Stimulated activated CD4-positive, alpha-beta T cell treated with anti-CD3 and anti-CD28 coated beads, TNF-alpha, amount 100 ng/mL, for 1 hour (primary cell): Measurements from ENCODE around the gene ANAPC1.
"Not testable (repeated sequence)": the region's sequence is repeated elsewhere in the genome, so short reads cannot be mapped to it uniquely, and the experiment has no call there.

Experiments
- DNase-seq, 3 donors: peaks; one replicate each; pipeline ENCODE4 v3.0.0-alpha.2; 2020; ENCODE audit warnings: low read depth in 3 of 3, low spot score in 1 of 3

Gene ANAPC1

DNA sequence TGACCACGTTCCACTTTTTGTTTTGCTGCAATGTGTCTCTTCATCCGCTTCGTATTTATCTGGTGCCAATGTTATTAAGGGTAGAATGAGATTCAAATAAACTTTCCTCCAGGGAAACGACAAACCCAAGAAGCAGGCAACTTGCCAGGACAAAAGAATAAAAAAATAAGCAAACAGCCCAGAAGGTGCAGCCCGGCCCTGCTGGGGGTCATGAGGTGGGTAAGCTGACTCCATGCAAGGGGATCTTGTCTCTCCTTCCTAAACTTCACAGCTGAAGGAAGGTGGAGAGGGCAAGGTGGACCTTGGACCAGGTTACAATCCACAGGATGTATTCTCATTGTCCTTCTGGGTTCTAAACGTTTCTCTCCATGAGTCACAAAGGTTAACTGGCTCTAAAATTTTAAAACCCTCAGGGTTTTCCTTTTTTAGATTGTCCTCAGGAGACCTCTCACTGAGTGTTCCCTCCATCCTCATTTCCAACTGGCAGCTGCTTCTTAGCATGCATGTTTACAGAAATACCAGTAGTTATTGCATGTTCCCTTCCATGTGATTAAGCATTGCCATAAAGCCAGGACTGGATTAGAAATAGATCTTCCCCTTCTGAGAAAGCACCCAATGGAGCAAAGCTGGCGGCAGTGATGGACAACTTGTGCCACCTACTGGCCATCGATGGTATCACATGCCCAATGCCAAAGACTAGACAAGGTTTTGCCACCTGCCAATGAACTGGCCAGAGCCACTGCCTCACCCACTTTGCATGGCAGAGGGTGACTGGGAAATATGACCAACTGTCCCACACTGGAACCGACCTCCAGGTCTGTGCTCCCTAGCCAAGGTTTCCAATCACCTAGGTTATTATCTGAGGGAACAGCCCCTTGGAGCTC is 147.9 kb downstream of the ANAPC1 start:
- not testable (repeated sequence) for DNase-seq

DNA sequence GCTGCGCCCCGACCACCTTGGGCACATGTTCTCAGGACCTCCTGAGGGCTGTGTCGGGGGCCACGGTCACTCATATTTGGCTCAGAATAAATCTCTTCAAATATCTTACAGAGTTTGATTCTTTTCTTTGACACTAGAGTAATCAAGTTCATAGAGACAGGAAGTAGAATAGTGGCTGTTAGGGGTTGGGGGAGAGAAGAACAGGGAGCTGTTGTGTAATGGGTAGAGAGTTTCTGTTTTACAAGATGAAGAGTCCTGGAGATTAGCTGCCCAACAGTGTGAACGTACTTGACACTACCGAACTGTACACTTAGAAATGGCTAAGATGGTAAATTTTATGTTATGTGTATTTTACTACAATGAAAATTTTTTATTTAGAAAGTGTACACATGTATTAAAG is 148.6 kb downstream of the ANAPC1 start:
- DNase-seq = not testable (repeated sequence)

DNA sequence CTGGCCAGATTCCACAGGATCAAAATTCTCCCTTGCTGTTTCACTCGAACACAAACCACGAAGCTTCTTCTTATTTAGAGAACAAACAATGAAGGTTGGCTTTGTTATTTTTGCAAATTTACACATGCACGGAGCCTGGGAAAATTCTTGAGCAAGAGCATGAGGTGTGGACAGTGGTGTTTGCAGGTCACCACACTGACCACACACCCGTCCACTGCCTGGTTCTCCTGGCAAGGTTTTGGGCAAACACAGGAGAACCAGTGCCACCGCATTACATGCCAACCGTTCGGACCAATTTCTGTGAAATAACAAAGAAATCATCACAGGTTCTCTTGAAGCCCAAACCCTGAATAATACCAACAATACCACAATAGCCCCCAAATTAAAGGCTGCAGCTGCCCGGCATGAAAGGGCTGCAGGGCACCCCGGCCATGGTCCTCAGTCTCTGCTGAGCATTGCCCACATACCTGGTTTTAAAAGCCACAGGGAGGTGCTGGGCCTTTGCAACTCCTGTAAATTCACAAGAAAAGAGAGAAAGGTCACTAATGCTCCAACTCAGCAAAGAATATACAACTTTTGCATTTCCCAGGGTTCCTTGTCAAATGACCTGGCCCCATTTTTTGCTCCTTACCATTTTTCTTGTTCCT is 154.1 kb downstream of the ANAPC1 start:
- DNase-seq = not testable (repeated sequence)

DNA sequence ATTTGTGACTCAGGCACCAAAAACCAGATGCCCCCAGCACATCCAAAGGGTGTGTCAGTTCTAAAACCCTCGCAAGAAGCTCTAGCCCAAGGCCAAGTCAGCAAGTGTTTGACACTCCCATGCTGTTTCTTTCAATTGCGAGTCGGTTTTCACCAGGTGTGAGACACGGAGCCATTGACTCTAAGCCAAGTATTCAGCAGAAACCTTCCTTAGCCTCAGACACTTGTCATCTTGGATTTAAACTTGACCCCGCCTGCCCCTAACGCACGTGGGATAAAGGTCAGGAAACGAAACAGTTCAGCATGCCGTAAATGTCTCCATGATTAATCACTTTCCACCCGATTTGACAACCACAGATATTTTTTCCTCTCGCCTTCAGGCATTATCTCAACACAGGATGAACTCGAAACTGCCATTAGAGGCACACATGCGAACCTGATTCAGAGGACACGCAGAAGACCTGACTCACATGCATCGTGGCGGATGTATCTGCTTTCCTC is 156.3 kb downstream of the ANAPC1 start:
- DNase-seq = not testable (repeated sequence)

DNA sequence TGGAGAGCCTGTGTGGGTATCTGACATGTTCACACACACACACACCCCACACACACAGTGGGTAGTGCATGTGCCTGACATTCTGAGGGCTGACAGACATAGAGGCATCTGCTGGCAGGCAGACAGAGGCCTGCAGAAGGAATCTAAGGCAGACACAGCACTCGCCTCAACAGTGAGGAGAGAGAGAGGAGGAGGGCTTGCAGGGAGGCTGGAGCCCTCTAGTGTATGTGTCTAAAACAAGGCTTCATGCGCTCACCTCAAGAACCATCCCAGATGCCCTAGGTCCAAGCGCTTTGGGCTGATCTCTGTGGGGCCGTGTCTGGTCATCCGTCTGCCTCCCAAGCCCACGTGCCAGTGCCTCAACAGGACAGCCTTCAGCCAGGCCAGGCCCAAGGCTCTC is 158.3 kb downstream of the ANAPC1 start:
- DNase-seq = not testable (repeated sequence)

DNA sequence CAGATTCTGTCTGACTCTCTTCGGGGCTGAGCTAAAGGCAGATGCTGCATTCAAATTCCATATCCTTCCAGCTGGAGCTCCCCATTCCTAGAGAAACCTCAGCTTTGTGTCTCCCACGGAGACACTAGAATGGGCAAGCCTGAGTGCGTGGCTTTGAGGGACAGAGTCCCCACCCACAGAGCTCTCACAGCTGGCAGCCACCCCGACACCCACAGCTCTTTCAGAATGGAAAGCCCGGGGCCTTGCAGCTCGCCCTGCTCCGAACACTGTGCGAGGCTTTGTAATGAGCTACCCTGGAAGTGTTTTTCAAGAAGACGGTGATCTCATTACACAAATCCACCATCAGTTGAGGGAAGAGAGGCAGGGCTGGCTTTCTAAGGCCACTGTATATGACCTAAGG is 164.4 kb downstream of the ANAPC1 start:
- DNase-seq = not testable (repeated sequence)
